A549 (cell line): ENCODE results near the gene GNG4. TPM values are rescaled to one million over a fixed set of nuclear protein-coding genes. Genes with fewer than 3 reads are reported as not detected.
"Not testable (repeated sequence)": the region's sequence is repeated elsewhere in the genome, so short reads cannot be mapped to it uniquely, and the experiment has no call there.

Experiments used
- ATAC-seq, 2 experiments: fragments of 200-7000 bp in 1 of 2; fragments of >200 bp in 1 of 2; cut with Nextera tagmentation in 1 of 2; cut with Tn5 transposase in 1 of 2; 3 replicates each; pipeline versions ENCODE4 v1.8.0 to v1.9.1; 2018 to 2020; ENCODE audit warnings: mild to moderate bottlenecking in 1 of 2, moderate library complexity in 1 of 2
- CTCF ChIA-PET: fragments of 300-600 bp; sonication (Branson Sonifier 250); formaldehyde crosslinking; extraction: SDS; loops from one replicate; lab custom pipeline; 2021; ENCODE audit warnings: antibody characterized with exemption, inconsistent platforms; lab: Yijun Ruan, JAX
- POLR2A ChIA-PET: fragments of 350-600 bp; formaldehyde crosslinking; extraction: SDS; loops from one replicate; lab custom pipeline; 2021; ENCODE audit warnings: antibody characterized with exemption, inconsistent platforms; lab: Yijun Ruan, JAX
- DNase-seq, 2 experiments: peaks; one replicate each; pipeline versions ENCODE4 v3.0.0 to v3.0.0-alpha.2; 2011 to 2016; ENCODE audit warnings: low read depth in 1 of 2, low spot score in 1 of 2
- FAIRE-seq: peaks from 2 replicates; lab custom pipeline; 2011; peaks lifted over from hg19 to GRCh38; lab: Jason Lieb, UNC
- H3K27ac ChIP-seq, 2 experiments: fragments of >200 bp; sonication (Bioruptor Twin); formaldehyde crosslinking; 3 replicates each; pipeline ENCODE4 v1.5.1; 2016 to 2017
- H3K4me1 ChIP-seq: fragments of >200 bp; sonication (Bioruptor Twin); formaldehyde crosslinking; 3 replicates; pipeline ENCODE4 v1.6.1; 2016
- H3K4me2 ChIP-seq: fragments of >200 bp; sonication (Bioruptor Twin); formaldehyde crosslinking; 3 replicates; pipeline ENCODE4 v1.6.1; 2016
- H3K4me3 ChIP-seq: fragments of >200 bp; sonication (Bioruptor Twin); formaldehyde crosslinking; 3 replicates; pipeline ENCODE4 v1.5.1; 2016
- H3K9me3 ChIP-seq: fragments of >200 bp; sonication (Bioruptor Twin); formaldehyde crosslinking; 3 replicates; pipeline ENCODE4 v1.6.1; 2016
- CBX2 ChIP-seq: fragments of 200-600 bp; sonication (generic); IDR thresholded peaks from 2 replicates; pipeline ENCODE4 v1.6.1; 2016; ENCODE audit warnings: low read depth, mild to moderate bottlenecking, borderline replicate concordance
- CBX8 ChIP-seq: fragments of 200-600 bp; sonication (generic); IDR thresholded peaks from 2 replicates; pipeline ENCODE4 v1.6.1; 2016
- CHD2 ChIP-seq: fragments of 150-350 bp; IDR thresholded peaks from 2 replicates; pipeline ENCODE4 v1.6.1; 2014; ENCODE audit warnings: low read length; ENCODE audit not compliant: partially characterized antibody
- EP300 ChIP-seq, 2 experiments: fragments of >200 bp; sonication (Bioruptor Twin); formaldehyde crosslinking; IDR thresholded peaks; 2 replicates in 1 of 2; 3 replicates in 1 of 2; pipeline ENCODE4 v1.6.1; 2016 to 2017
- ESRRA ChIP-seq: fragments of 150-350 bp; IDR thresholded peaks from 2 replicates; pipeline ENCODE4 v1.6.1; 2014; ENCODE audit warnings: mild to moderate bottlenecking, low read length, borderline replicate concordance
- FOSB ChIP-seq: fragments of 250-450 bp; sonication (Bioruptor Pico); IDR thresholded peaks from 2 replicates; pipeline ENCODE4 v1.5.0; 2020; ENCODE audit warnings: mild to moderate bottlenecking, moderate library complexity
- FOSL2 ChIP-seq, 2 experiments: fragments of 450-650 bp in 1 of 2; fragments of >200 bp in 1 of 2; sonication (Bioruptor Twin) in 1 of 2; formaldehyde crosslinking; IDR thresholded peaks; 2 replicates each; pipeline versions ENCODE4 v1.5.0 to v1.6.1; 2016 to 2020; ENCODE audit warnings: mild to moderate bottlenecking in 1 of 2, moderate library complexity in 1 of 2
- FOXS1 ChIP-seq: fragments of 250-450 bp; sonication (Bioruptor Pico); IDR thresholded peaks from 2 replicates; pipeline ENCODE4 v1.5.0; 2020; ENCODE audit warnings: mild to moderate bottlenecking, moderate library complexity
- KDM1A ChIP-seq: fragments of 200-600 bp; sonication (generic); IDR thresholded peaks from 2 replicates; pipeline ENCODE4 v1.6.1; 2016; ENCODE audit warnings: low read depth, mild to moderate bottlenecking
- MAFK ChIP-seq: fragments of 450-650 bp; IDR thresholded peaks from 2 replicates; pipeline ENCODE4 v1.6.1; 2014; ENCODE audit not compliant: partially characterized antibody
- MAZ ChIP-seq: fragments of 150-350 bp; IDR thresholded peaks from 2 replicates; pipeline ENCODE4 v1.6.1; 2014; ENCODE audit warnings: antibody characterized with exemption, low read depth, low read length, borderline replicate concordance
- NR3C1 ChIP-seq: fragments of >200 bp; sonication (Bioruptor Twin); formaldehyde crosslinking; IDR thresholded peaks from 3 replicates; pipeline ENCODE4 v1.6.1; 2017
- POLR2A ChIP-seq: IDR thresholded peaks from 2 replicates; pipeline ENCODE4 v1.6.1; 2012; ENCODE audit warnings: mild to moderate bottlenecking, low read length
- RAD21 ChIP-seq, 2 experiments: fragments of >200 bp in 1 of 2; sonication (Bioruptor Twin) in 1 of 2; formaldehyde crosslinking in 1 of 2; IDR thresholded peaks in 1 of 2; conservative IDR thresholded peaks in 1 of 2; 2 replicates in 1 of 2; 3 replicates in 1 of 2; pipeline ENCODE4 v1.6.1; 2012 to 2018; ENCODE audit warnings: inconsistent platforms in 1 of 2
- RARB ChIP-seq: fragments of 250-450 bp; sonication (Bioruptor Pico); IDR thresholded peaks from 2 replicates; pipeline ENCODE4 v1.8.0; 2021; ENCODE audit warnings: mild to moderate bottlenecking, moderate library complexity
- SREBF2 ChIP-seq: fragments of 450-650 bp; IDR thresholded peaks from 2 replicates; pipeline ENCODE4 v1.6.1; 2014; ENCODE audit warnings: mild to moderate bottlenecking, moderate library complexity
- TP53 ChIP-seq: fragments of 250-450 bp; sonication (Bioruptor Pico); IDR thresholded peaks from 2 replicates; pipeline ENCODE4 v1.5.0; 2021; ENCODE audit warnings: mild to moderate bottlenecking, moderate library complexity
- ZC3H11A ChIP-seq: fragments of 450-650 bp; IDR thresholded peaks from 2 replicates; pipeline ENCODE4 v1.6.1; 2014; ENCODE audit warnings: antibody characterized with exemption, mild to moderate bottlenecking
- ZNF302 ChIP-seq: fragments of 250-450 bp; sonication (Bioruptor Pico); IDR thresholded peaks from 2 replicates; pipeline ENCODE4 v1.9.0; 2021; ENCODE audit warnings: inconsistent platforms, mild to moderate bottlenecking, moderate library complexity
- WGBS: methylation state at CpG from one replicate; pipeline ENCODE4 v1.1.6; 2017; ENCODE audit errors: missing lambda C conversion rate; 5-methylcytosine and 5-hydroxymethylcytosine counted together
- polyA plus RNA-seq, 4 experiments: library from polyadenylated mRNA; depleted of rRNA in 3 of 4; stranded (reverse); fragments of >200 nt; fragmentation: RNase III in 1 of 4; extraction: RNeasy Plus Mini Kit Qiagen cat#74134 plus additional on column Dnase treatment in 1 of 4; gene quantifications; 2 replicates in 3 of 4; 3 replicates in 1 of 4; pipeline ENCODE4 v1.2.3, GENCODE V29; 2011 to 2017
- TF ChIP-seq, protein P1 (sequence below): fragments of 450-650 bp; IDR thresholded peaks from 2 replicates; pipeline ENCODE4 v1.6.1; 2014; ENCODE audit warnings: antibody characterized with exemption
- TF ChIP-seq, protein P2 (sequence below): fragments of 150-350 bp; IDR thresholded peaks from 2 replicates; pipeline ENCODE4 v1.6.1; 2014; ENCODE audit warnings: low read depth, mild to moderate bottlenecking, low read length
- TF ChIP-seq, protein P3 (sequence below): fragments of >200 bp; sonication (Bioruptor Twin); formaldehyde crosslinking; IDR thresholded peaks from 2 replicates; pipeline ENCODE4 v1.6.1; 2016
- TF ChIP-seq, protein P4 (sequence below): fragments of 250-450 bp; sonication (Bioruptor Pico); IDR thresholded peaks from 2 replicates; pipeline ENCODE4 v1.5.0; 2021; ENCODE audit warnings: mild to moderate bottlenecking, moderate library complexity, borderline replicate concordance
- TF ChIP-seq, protein P5 (sequence below): fragments of >200 bp; sonication (Bioruptor Twin); formaldehyde crosslinking; IDR thresholded peaks from 3 replicates; pipeline ENCODE4 v1.6.1; 2016

Gene GNG4
- polyA plus RNA-seq, 2 of the 4 experiments (the other 2 are of a cell fraction), result 10.5 to 16.3 TPM

DNA sequence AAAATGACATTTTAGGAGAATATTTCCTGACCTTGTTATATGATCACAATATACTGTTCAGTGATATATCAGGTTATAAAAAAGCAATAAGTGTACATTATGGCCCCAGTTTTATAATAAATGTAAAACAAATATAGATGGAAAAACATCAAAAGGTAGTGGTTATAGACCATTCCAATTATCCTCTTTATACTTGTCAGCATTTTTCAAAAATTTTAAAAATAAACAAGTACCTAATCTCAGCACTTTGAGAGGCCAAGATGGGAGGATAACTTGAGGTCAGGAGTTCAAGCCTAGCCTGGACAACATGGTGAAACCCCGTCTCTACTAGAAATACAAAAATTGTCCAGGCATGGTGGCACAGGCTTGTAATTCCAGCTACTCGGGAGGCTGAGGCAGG, 75.7 kb downstream of the GNG4 start:
- Histone ChIP-seq H3K9me3 (no peaks in the 10 kb centered on the region), H3K4me2 (no peak overlapping the region), H3K4me3 (no peak overlapping the region), H3K27ac (no peak overlapping the region), H3K4me1 (no peaks in the 10 kb centered on the region)
- POLR2A ChIA-PET, result no interaction called here
- FAIRE-seq (no peak), ATAC-seq (no peak), DNase-seq (no peak)
- CTCF ChIA-PET, result interaction anchor here (0.7 kb wide), 1 partner anchor 21 kb away, joined by 3 read pairs; no protein-coding TSS in a partner anchor
- TF ChIP-seq MAFK (peak; percentile 58), CBX2 (no peak)
- WGBS, result 70% methylated on average over 2 of the region's 2 CpGs

DNA sequence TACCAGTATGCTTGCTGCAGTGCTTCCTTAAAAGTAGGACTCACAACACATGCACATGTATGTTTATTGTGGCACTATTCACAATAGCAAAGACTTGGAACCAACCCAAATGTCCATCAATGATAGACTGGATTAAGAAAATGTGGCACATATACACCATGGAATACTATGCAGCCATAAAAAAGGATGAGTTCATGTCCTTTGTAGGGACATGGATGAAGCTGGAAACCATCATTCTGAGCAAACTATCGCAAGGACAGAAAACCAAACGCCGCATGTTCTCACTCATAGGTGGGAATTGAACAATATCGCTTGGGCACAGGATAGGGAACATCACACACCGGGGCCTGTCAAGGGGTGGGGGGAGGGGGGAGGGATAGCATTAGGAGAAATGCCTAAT, 76.6 kb downstream of the GNG4 start:
- POLR2A ChIA-PET, ATAC-seq, H3K9me3 ChIP-seq, H3K4me2 ChIP-seq, DNase-seq, H3K4me3 ChIP-seq, FAIRE-seq, H3K27ac ChIP-seq, H3K4me1 ChIP-seq: not testable (repeated sequence)
- CTCF ChIA-PET, result interaction anchor here (0.7 kb wide), 1 partner anchor 210 kb away, joined by 3 read pairs; no protein-coding TSS in a partner anchor
- 82% methylated on average over 5 of the region's 5 CpGs for WGBS

DNA sequence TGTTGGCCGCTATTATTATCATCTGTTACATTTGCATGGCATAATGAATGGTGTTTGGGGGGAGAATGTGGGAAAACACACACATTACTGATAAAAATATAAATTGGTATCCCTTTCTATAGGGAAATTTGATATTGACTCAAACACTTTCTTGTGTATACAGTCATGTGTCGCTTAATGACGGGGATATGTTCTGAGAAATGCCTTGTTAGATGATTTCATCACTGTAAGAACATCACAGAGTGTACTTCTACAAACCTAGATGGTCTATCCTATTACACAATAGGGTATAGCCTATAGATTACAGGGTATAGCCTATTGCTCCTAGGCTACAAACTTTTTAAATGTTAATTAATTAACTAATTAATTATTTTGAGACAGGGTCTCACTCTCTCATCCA, 78.1 kb downstream of the GNG4 start:
- TF ChIP-seq NR3C1 (no peak), ESRRA (no peak), KDM1A (no peak)
- TF ChIP-seq, protein P1, sequence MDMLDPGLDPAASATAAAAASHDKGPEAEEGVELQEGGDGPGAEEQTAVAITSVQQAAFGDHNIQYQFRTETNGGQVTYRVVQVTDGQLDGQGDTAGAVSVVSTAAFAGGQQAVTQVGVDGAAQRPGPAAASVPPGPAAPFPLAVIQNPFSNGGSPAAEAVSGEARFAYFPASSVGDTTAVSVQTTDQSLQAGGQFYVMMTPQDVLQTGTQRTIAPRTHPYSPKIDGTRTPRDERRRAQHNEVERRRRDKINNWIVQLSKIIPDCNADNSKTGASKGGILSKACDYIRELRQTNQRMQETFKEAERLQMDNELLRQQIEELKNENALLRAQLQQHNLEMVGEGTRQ, result no peak
- TF ChIP-seq, all 56 proteins: peak for 0
- POLR2A ChIA-PET, result no interaction called here
- CTCF ChIA-PET, result interaction anchor here (3.1 kb wide), 1 partner anchor 26 kb away, joined by 6 read pairs; no protein-coding TSS in a partner anchor
- DNase-seq (no peak), FAIRE-seq (no peak), ATAC-seq (no peak)
- WGBS, result 82% methylated on average over 3 of the region's 3 CpGs
- no peak overlapping the region for H3K4me2 ChIP-seq
- no peaks in the 10 kb centered on the region for H3K9me3 ChIP-seq
- H3K27ac ChIP-seq, result no peak overlapping the region
- H3K4me1 ChIP-seq, result no peaks in the 10 kb centered on the region
- no peak overlapping the region for H3K4me3 ChIP-seq

DNA sequence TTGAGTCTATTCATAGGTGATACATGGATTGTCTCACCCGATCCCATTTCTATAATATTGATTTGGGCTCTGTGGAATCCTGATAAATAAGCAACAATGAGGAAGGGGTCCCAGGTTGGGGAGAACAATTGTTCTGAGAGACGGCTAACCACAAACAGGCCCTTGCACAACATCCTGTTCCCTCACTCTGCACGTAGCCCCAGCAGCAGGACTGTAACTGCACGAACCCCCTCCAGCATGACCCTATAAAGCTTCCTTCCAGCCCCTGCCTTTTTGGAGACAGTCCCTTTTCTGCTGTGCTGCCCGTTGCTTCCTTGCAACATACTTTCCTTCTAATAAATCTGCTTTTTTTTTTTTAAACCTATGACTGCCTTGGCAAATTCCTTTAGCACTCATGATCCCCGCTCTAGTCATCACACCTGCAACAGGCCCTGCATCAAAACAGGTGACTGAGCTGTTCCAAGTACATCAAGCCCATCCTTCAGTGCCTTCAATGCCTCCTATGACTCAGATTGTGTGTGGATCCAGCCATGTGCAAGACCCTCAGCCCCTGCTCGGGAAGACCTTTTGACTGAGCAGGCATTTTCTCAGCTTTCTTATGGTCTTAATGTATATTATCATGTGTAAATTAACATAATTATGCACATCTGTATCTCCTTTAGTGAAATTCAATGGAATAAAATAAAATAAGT, 81.6 kb downstream of the GNG4 start:
- CTCF ChIA-PET, result interaction anchor here (0.8 to 1.6 kb wide), 3 partner anchors 8 to 64 kb away, joined by 4 to 6 read pairs (median 4); partner anchors contain the start of gene B3GALNT2
- no peak for ATAC-seq
- no peak for FAIRE-seq

More for the DNA sequence above, 81.6 kb downstream of the GNG4 start:
- no peak overlapping the region for H3K4me2 ChIP-seq
- H3K4me3 ChIP-seq, result no peak overlapping the region
- 72% methylated on average over 7 of the region's 7 CpGs for WGBS
- POLR2A ChIA-PET, result no interaction called here
- no peaks in the 10 kb centered on the region for H3K9me3 ChIP-seq
- TF ChIP-seq FOSB (CRISPR knock-in tag) (no peak), CHD2 (no peak), ZNF302 (CRISPR knock-in tag) (no peak), FOSL2 (IDR thresholded peaks at IDR 0.05) (no peak), FOSL2 (CRISPR knock-in tag; IDR thresholded peaks at IDR 0.05) (no peak), RARB (CRISPR knock-in tag) (no peak), MAZ (no peak), FOXS1 (CRISPR knock-in tag) (no peak), POLR2A (no peak), RAD21 (conservative IDR thresholded peaks at IDR 0.05 in 1 of 2, IDR thresholded peaks at IDR 0.05 in 1 of 2) (no peak), EP300 (IDR thresholded peaks at IDR 0.05) (no peak), TP53 (no peak), SREBF2 (no peak), ZC3H11A (no peak), CBX8 (no peak), ESRRA (no peak)
- TF ChIP-seq, protein P2, sequence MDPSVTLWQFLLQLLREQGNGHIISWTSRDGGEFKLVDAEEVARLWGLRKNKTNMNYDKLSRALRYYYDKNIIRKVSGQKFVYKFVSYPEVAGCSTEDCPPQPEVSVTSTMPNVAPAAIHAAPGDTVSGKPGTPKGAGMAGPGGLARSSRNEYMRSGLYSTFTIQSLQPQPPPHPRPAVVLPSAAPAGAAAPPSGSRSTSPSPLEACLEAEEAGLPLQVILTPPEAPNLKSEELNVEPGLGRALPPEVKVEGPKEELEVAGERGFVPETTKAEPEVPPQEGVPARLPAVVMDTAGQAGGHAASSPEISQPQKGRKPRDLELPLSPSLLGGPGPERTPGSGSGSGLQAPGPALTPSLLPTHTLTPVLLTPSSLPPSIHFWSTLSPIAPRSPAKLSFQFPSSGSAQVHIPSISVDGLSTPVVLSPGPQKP, result no peak
- TF ChIP-seq, protein P3, sequence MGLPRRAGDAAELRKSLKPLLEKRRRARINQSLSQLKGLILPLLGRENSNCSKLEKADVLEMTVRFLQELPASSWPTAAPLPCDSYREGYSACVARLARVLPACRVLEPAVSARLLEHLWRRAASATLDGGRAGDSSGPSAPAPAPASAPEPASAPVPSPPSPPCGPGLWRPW, result no peak
- TF ChIP-seq, protein P4, sequence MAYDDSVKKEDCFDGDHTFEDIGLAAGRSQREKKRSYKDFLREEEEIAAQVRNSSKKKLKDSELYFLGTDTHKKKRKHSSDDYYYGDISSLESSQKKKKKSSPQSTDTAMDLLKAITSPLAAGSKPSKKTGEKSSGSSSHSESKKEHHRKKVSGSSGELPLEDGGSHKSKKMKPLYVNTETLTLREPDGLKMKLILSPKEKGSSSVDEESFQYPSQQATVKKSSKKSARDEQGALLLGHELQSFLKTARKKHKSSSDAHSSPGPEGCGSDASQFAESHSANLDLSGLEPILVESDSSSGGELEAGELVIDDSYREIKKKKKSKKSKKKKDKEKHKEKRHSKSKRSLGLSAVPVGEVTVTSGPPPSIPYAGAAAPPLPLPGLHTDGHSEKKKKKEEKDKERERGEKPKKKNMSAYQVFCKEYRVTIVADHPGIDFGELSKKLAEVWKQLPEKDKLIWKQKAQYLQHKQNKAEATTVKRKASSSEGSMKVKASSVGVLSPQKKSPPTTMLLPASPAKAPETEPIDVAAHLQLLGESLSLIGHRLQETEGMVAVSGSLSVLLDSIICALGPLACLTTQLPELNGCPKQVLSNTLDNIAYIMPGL (CRISPR knock-in tag), result no peak
- TF ChIP-seq, protein P5, sequence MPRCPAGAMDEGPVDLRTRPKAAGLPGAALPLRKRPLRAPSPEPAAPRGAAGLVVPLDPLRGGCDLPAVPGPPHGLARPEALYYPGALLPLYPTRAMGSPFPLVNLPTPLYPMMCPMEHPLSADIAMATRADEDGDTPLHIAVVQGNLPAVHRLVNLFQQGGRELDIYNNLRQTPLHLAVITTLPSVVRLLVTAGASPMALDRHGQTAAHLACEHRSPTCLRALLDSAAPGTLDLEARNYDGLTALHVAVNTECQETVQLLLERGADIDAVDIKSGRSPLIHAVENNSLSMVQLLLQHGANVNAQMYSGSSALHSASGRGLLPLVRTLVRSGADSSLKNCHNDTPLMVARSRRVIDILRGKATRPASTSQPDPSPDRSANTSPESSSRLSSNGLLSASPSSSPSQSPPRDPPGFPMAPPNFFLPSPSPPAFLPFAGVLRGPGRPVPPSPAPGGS, result no peak
- H3K27ac ChIP-seq, result no peak overlapping the region
- no peaks in the 10 kb centered on the region for H3K4me1 ChIP-seq
- DNase-seq, result no peak
